Activated T-helper 1 cell treated with anti-CD3 and anti-CD28 coated beads, Interleukin-12 subunit alpha, Interleukin-12 subunit beta, Interleukin-2, Interleukin-4 antibody, amounts not matched to agents 30 ng/mL and 10 ng/mL and 1 ng/mL, durations not matched to agents 14 hours and 24 hours and 36 hours (primary cell): ENCODE results near the gene ATP1A4. TPM values are rescaled to one million over a fixed set of nuclear protein-coding genes. Genes with fewer than 3 reads are reported as not detected.
"Not testable (repeated sequence)": the region's sequence is repeated elsewhere in the genome, so short reads cannot be mapped to it uniquely, and the experiment has no call there.

Experiments used
- DNase-seq: peaks from one replicate; pipeline ENCODE4 v3.0.0; 2021; ENCODE audit warnings: low spot score
- H3K27ac Mint-ChIP-seq: one replicate; pipeline ENCODE4 v1.8.0; 2021; ENCODE audit warnings: mild to moderate bottlenecking, mixed read lengths
- H3K27me3 Mint-ChIP-seq: one replicate; pipeline ENCODE4 v1.8.0; 2022; ENCODE audit warnings: mild to moderate bottlenecking, moderate library complexity, mixed read lengths; ENCODE audit not compliant: insufficient read depth
- H3K36me3 Mint-ChIP-seq: one replicate; pipeline ENCODE4 v1.8.0; 2021; ENCODE audit warnings: low read depth, mixed read lengths
- H3K4me1 Mint-ChIP-seq: one replicate; pipeline ENCODE4 v1.8.0; 2021; ENCODE audit warnings: low read depth, mixed read lengths
- H3K4me3 Mint-ChIP-seq: one replicate; pipeline ENCODE4 v1.8.0; 2021; ENCODE audit warnings: mild to moderate bottlenecking, moderate library complexity, mixed read lengths
- H3K9me3 Mint-ChIP-seq: one replicate; pipeline ENCODE4 v1.8.0; 2021; ENCODE audit warnings: mixed read lengths
- intact Hi-C: fragments of 100-400 bp; cut with micrococcal nuclease; formaldehyde crosslinking; loops from one replicate; pipeline ENCODE4 v1.15.1; 2024
- total RNA-seq: library from RNA; stranded (reverse); gene quantifications from 2 replicates; pipeline ENCODE4 v1.2.3, GENCODE V29; 2022

The ATP1A4 gene
- total RNA-seq, 1 donor from 2014 or later: not detected

- intact Hi-C loops: no loop called here
- DNase-seq: no peak
- H3K36me3 Mint-ChIP-seq: no peaks in the 10 kb centered on the region
- no peak within 1 kb of the TSS for H3K27ac Mint-ChIP-seq
- peaks cover 14% of the 10 kb centered on the region for H3K27me3 Mint-ChIP-seq
- H3K4me3 Mint-ChIP-seq: no peak within 1 kb of the TSS
- H3K9me3 Mint-ChIP-seq: no peaks in the 10 kb centered on the region
- no peaks in the 10 kb centered on the region for H3K4me1 Mint-ChIP-seq
Measured at GRCh38 chr1:160115545-160116282, 35.7 kb upstream of the ATP1A4 start, which contains the start of gene ATP1A2. TSS of gene ATP1A2 (plus strand) at chr1:160115759. CDS start at chr1:160115862, 103 bp downstream.

DNA sequence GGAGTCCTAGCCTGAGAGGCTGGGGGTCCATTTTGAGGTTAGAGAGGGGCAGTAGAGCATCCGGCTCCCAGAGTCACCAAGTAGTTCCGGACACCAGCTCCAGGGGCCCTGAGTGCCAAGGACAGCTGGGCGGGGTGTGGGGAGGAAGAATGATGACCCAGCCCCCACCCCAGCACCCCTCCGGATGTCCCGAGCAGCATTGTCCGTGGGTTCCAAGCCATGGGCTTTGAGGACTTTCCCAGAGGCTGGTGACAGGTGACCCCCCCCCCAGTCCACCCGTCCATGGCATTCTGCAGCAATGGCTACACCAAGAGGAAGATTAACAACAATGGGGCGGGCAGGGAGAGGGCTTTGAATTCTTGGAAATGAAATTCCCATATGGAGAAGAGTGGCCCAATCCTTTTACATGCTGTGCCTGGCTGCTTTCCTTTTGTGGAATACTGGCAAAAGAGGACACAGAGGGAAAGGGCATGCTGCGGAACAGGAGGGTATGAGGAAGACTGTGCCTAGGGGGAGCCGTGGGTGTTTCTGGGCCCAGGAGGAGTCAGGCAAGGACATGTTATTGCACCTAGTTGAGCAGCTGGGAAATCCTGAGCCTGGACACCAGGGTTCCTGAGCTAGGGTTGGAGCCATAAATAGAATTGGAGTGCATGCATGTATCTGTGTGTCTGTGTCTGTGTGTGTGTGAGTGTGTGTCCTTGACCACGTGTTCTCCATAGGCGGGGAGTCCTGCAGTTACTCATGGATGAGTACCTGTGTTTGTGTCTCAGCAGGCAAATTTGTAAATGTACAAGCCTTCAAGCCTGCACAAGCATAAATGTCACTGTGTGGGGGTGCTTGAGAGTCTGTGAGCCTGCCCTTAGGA, 34.9 kb upstream of the ATP1A4 start:
- no peak for DNase-seq
- intact Hi-C loops: no loop called here
- peaks cover 14% of the 10 kb centered on the region for H3K27me3 Mint-ChIP-seq
- no peak overlapping the region for H3K27ac Mint-ChIP-seq
- H3K4me3 Mint-ChIP-seq: no peak overlapping the region
- H3K9me3 Mint-ChIP-seq: no peaks in the 10 kb centered on the region
- H3K36me3 Mint-ChIP-seq: no peaks in the 10 kb centered on the region
- H3K4me1 Mint-ChIP-seq: no peaks in the 10 kb centered on the region

DNA sequence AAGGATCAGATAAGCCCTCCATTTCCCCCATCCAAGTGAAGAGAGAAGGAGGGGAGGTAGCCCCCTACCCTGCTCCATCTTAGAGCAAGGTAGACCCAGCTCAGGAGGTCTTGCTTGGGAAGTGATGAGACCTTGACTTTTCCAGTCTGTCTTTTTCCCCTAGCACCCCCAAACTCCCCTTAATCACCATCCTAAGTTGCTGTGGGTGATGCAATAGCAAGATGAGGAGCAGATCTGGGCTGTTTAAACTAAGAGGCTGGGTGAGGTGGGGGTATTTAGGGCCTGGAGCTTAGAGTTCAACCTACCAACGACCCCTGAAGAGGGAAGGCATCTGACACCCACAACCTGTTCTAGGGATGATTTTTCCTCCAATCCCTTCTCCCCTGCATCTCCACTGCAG, 34.1 kb upstream of the ATP1A4 start:
- no peaks in the 10 kb centered on the region for H3K36me3 Mint-ChIP-seq
- intact Hi-C loops: no loop called here
- H3K4me1 Mint-ChIP-seq: no peaks in the 10 kb centered on the region
- H3K9me3 Mint-ChIP-seq: no peaks in the 10 kb centered on the region
- peaks cover 16% of the 10 kb centered on the region for H3K27me3 Mint-ChIP-seq
- H3K4me3 Mint-ChIP-seq: no peak overlapping the region
- no peak overlapping the region for H3K27ac Mint-ChIP-seq
- no peak for DNase-seq

- no peak for DNase-seq
- Mint-ChIP-seq H3K4me3 (no peak overlapping the region), H3K4me1 (no peaks in the 10 kb centered on the region), H3K36me3 (no peaks in the 10 kb centered on the region), H3K27me3 (peaks cover 16% of the 10 kb centered on the region), H3K27ac (no peak overlapping the region), H3K9me3 (no peaks in the 10 kb centered on the region)
- intact Hi-C loops: no loop called here
Measured at GRCh38 chr1:160117709-160118183, 33.7 kb upstream of the ATP1A4 start.

DNA sequence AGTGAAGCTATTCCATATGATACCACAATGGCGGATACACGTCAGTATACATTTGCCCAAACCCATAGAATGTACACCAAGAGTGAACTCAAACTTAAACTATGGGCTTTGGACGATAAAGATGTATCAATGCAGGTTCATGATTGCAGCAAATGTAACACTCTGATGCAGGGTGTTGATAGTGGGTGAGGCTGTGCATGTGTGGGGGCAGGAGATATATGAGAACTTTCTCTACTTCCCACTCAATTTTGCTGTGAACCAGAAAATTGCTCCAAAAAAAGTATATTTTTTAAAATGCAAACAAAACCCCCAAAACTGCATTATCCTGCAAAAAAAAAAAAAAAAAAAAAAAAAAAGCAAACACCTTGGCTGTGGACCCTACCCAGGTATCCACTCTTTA, 32.5 kb upstream of the ATP1A4 start:
- DNase-seq: no peak
- Mint-ChIP-seq H3K27ac (no peak overlapping the region), H3K27me3 (peaks cover 16% of the 10 kb centered on the region), H3K4me1 (no peaks in the 10 kb centered on the region), H3K36me3 (no peaks in the 10 kb centered on the region), H3K4me3 (no peak overlapping the region), H3K9me3 (no peaks in the 10 kb centered on the region)
- intact Hi-C loops: no loop called here

DNA sequence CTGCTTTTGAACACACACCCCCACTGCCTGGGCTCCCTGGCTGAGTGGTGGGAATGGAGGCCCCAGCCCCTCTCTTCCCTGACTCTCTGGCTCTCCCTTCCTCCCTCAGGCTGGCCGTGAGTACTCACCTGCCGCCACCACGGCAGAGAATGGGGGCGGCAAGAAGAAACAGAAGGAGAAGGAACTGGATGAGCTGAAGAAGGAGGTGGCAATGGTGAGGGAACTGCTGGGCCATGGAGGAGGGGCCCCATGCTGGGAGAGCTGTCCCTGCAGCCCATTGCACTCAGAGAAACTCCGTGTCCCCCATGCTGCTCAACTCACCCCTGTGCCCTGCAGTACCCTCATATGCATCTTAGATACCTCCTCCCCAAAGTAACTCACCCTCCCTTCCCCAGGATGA, 30.6 kb upstream of the ATP1A4 start:
- Mint-ChIP-seq H3K9me3 (no peaks in the 10 kb centered on the region), H3K4me3 (no peak overlapping the region), H3K36me3 (no peaks in the 10 kb centered on the region), H3K27me3 (peaks cover 15% of the 10 kb centered on the region), H3K4me1 (no peaks in the 10 kb centered on the region), H3K27ac (no peak overlapping the region)
- no peak for DNase-seq
- intact Hi-C loops: no loop called here

DNA sequence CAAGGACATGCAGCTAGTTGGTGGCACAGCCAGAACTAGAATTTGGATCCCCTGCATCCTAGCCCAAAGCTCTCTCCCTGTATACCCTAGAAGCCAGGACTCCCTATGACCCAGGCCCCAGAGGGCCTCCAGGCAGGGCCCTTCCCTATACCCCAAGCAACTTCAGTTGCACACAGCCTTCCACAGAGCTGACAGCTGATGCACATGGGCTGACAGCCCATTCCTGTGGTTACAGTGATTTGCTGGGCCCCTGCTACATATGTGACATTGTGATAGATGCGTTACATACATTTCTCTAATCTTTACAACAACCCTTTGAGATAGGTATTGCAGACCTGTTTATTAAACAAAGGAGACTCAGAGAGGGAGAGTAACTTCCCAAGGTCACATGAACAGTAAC, 30.0 kb upstream of the ATP1A4 start:
- Mint-ChIP-seq H3K27me3 (peaks cover 12% of the 10 kb centered on the region), H3K4me1 (no peaks in the 10 kb centered on the region), H3K27ac (no peak overlapping the region), H3K36me3 (no peaks in the 10 kb centered on the region), H3K4me3 (no peak overlapping the region), H3K9me3 (no peaks in the 10 kb centered on the region)
- intact Hi-C loops: no loop called here
- DNase-seq: no peak

DNA sequence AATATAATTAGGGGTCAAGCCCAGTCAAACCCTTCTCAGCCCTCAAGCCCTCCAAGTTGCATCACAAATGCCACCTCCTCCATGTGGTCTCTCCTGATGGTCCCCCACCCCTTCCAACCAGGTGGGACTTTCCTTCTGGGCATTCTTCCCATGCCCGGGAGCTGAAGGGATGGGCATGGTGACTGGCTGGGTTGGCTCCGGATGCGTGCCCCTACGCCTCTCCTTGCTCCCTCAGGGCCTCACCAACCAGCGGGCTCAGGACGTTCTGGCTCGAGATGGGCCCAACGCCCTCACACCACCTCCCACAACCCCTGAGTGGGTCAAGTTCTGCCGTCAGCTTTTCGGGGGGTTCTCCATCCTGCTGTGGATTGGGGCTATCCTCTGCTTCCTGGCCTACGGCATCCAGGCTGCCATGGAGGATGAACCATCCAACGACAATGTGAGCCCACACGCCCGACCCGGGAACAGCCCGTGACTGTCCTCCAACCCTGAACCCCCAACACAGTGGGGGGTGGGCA, 28.4 kb upstream of the ATP1A4 start:
- intact Hi-C loops: no loop called here
- H3K27me3 Mint-ChIP-seq: peaks cover 12% of the 10 kb centered on the region
- H3K4me1 Mint-ChIP-seq: no peaks in the 10 kb centered on the region
- H3K36me3 Mint-ChIP-seq: no peaks in the 10 kb centered on the region
- DNase-seq: no peak
- no peak overlapping the region for H3K27ac Mint-ChIP-seq
- no peak overlapping the region for H3K4me3 Mint-ChIP-seq
- H3K9me3 Mint-ChIP-seq: no peaks in the 10 kb centered on the region

DNA sequence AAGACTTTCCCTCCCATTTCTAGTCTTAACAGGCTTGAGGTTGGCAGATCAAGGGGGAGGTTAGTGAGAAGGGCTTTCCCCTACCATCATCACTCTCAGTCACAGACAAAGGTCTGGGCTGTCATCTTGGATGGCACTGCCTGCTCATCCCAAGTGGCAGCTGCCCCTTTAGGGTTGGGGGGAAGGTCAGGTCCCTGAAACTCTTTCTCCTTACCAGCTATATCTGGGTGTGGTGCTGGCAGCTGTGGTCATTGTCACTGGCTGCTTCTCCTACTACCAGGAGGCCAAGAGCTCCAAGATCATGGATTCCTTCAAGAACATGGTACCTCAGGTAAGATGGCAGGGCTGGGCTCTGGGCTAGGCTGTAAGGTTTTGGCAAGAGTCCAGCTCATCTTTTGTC, 27.7 kb upstream of the ATP1A4 start:
- H3K9me3 Mint-ChIP-seq: no peaks in the 10 kb centered on the region
- no peaks in the 10 kb centered on the region for H3K36me3 Mint-ChIP-seq
- no peak overlapping the region for H3K27ac Mint-ChIP-seq
- intact Hi-C loops: no loop called here
- H3K4me1 Mint-ChIP-seq: no peaks in the 10 kb centered on the region
- no peak overlapping the region for H3K4me3 Mint-ChIP-seq
- no peak for DNase-seq
- peaks cover 6% of the 10 kb centered on the region for H3K27me3 Mint-ChIP-seq

DNA sequence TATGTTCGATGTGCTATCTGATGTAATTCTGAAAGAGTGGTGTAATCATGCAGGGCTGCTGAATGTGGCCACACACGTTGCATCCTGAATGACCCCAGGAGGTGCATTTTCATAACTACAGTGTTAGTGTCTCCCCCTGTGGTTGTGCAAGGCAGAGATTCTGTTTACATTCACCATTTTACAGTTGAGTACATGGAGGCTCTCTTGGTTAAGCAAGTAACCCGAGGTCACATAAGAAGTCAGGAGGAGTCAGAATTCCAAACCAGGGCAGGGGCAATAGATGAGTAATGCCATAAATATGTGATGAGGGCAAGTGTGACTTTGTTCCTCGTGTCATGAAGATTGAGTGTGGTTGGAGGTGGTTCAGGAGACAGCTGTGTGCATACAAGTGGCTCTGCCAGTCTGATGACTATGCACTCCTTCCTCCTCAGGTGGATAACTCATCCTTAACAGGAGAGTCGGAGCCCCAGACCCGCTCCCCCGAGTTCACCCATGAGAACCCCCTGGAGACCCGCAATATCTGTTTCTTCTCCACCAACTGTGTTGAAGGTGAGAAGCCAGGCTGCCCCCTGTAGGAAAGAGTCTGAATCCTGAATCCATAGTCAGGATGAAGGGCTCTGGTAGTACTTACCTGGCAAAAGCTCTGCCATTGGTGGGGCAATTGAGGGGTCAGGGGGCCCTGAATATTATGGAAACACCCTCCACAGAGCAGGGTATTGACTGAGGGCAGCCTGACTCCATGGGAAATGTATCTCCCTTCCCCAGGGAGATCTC, 26.5 kb upstream of the ATP1A4 start:
- peaks cover 9% of the 10 kb centered on the region for H3K27me3 Mint-ChIP-seq
- no peaks in the 10 kb centered on the region for H3K4me1 Mint-ChIP-seq
- no peaks in the 10 kb centered on the region for H3K9me3 Mint-ChIP-seq
- intact Hi-C loops: no loop called here
- H3K27ac Mint-ChIP-seq: no peak overlapping the region
- no peaks in the 10 kb centered on the region for H3K36me3 Mint-ChIP-seq
- H3K4me3 Mint-ChIP-seq: no peak overlapping the region
- DNase-seq: no peak

GRCh38 chr1:160125746-160126145, 25.7 kb upstream of the ATP1A4 start:
- Mint-ChIP-seq H3K27ac (no peak overlapping the region), H3K9me3 (no peaks in the 10 kb centered on the region), H3K27me3 (peaks cover 10% of the 10 kb centered on the region), H3K4me1 (no peaks in the 10 kb centered on the region), H3K36me3 (no peaks in the 10 kb centered on the region), H3K4me3 (no peak overlapping the region)
- no peak for DNase-seq
- intact Hi-C loops: no loop called here

DNA sequence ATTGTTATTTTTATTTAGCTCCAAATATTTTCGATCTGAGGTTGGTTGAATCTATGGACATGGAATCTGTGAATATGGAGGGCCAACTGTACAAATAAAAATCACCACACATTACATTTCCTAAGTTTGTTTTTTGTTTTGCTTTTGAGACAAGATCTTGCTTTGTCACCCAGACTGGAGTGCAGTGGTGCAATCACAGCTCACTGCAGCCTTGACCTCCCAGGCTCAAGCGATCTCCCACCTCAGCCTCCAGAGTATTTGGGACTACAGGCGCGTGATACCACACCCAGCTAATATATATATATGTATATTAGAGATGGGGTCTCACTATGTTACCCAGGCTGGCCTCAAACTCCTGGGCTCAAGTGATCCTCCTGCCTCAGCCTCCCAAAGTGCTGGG, 25.1 kb upstream of the ATP1A4 start:
- H3K4me3 Mint-ChIP-seq, H3K4me1 Mint-ChIP-seq, H3K27ac Mint-ChIP-seq, H3K9me3 Mint-ChIP-seq, H3K36me3 Mint-ChIP-seq, DNase-seq, intact Hi-C loops: not testable (repeated sequence)
- peaks cover 11% of the 10 kb centered on the region for H3K27me3 Mint-ChIP-seq
